22Rv1 (cell line): Measurements from ENCODE around the gene HTRA1.

Experiments
- H3K27ac ChIP-seq: fragments of 450-650 bp; 2 replicates; pipeline ENCODE4 v1.5.1; 2017
- CTCF ChIP-seq: fragments of 450-650 bp; IDR thresholded peaks from 2 replicates; pipeline ENCODE4 v1.5.1; 2017; ENCODE audit warnings: mild to moderate bottlenecking
- ZFX ChIP-seq: fragments of 450-650 bp; IDR thresholded peaks from 2 replicates; pipeline ENCODE4 v1.6.1; 2017; ENCODE audit warnings: antibody characterized with exemption, borderline replicate concordance

The HTRA1 gene

GRCh38 chr10:122474131-122474818, 12.9 kb downstream of the HTRA1 start:
- TF ChIP-seq CTCF (no peak), ZFX (no peak)

GRCh38 chr10:122475100-122475499, 13.7 kb downstream of the HTRA1 start:
- TF ChIP-seq ZFX (no peak), CTCF (no peak)

More at GRCh38 chr10:122474131-122474818, 12.9 kb downstream of the HTRA1 start:
- no peak overlapping the region for H3K27ac ChIP-seq

GRCh38 chr10:122475591-122476332, 14.4 kb downstream of the HTRA1 start:
- H3K27ac ChIP-seq, result no peak overlapping the region
- TF ChIP-seq ZFX (no peak), CTCF (no peak)

More at GRCh38 chr10:122475100-122475499, 13.7 kb downstream of the HTRA1 start:
- no peak overlapping the region for H3K27ac ChIP-seq

- TF ChIP-seq ZFX, result no peak
- no peak overlapping the region for H3K27ac ChIP-seq
Measured at GRCh38 chr10:122476333-122476695, 15.0 kb downstream of the HTRA1 start.

GRCh38 chr10:122477436-122477835, 16.1 kb downstream of the HTRA1 start:
- no peak for TF ChIP-seq CTCF
- TF ChIP-seq ZFX, result no peak

GRCh38 chr10:122478971-122479370, 17.6 kb downstream of the HTRA1 start:
- H3K27ac ChIP-seq, result no peak overlapping the region

More at GRCh38 chr10:122477436-122477835, 16.1 kb downstream of the HTRA1 start:
- no peak overlapping the region for H3K27ac ChIP-seq

GRCh38 chr10:122480146-122480833, 18.9 kb downstream of the HTRA1 start:
- TF ChIP-seq ZFX, result no peak
- no peak for TF ChIP-seq CTCF
- no peak overlapping the region for H3K27ac ChIP-seq

More at GRCh38 chr10:122478971-122479370, 17.6 kb downstream of the HTRA1 start:
- TF ChIP-seq ZFX (no peak), CTCF (no peak)
